Stimulated activated CD4-positive, alpha-beta T cell treated with anti-CD3 and anti-CD28 coated beads, TNF-alpha, amount 100 ng/mL, for 48 hours (primary cell): ENCODE measurements around the gene GAK.

Source experiments
- DNase-seq, 3 donors: peaks; one replicate each; pipeline ENCODE4 v3.0.0-alpha.2; 2020; ENCODE audit warnings: low read depth in 3 of 3

Gene GAK

GRCh38 chr4:849478-850175, 82.5 kb downstream of the GAK start:
- DNase-seq, result no peak

GRCh38 chr4:848803-849477, 83.2 kb downstream of the GAK start:
- no peak for DNase-seq

- DNase-seq, result no peak
These were observed 83.8 kb downstream of the GAK start for GRCh38 chr4:848307-848691.

DNA sequence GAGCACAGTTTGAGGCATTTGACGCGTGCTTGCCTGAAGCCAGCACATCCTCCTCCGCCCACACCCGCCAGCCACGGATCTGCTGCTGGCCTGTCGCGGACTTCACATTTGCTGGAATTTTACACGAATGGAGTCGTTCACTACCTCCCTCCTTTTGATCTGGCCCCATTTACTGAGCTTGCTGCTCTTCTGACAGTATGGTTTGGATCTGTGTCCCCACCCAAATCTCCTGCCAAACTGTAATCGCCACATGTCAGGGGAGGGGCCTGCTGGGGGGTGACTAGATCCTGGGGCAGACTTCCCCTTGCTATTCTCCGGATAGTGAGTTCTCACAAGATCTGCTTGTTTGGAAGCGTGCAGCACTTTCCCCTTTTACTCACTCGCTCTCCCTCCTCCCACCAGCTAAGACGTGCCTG, 86.3 kb downstream of the GAK start:
- DNase-seq, result no peak

- DNase-seq, result no peak
These were observed 86.8 kb downstream of the GAK start for GRCh38 chr4:845233-845835.

DNA sequence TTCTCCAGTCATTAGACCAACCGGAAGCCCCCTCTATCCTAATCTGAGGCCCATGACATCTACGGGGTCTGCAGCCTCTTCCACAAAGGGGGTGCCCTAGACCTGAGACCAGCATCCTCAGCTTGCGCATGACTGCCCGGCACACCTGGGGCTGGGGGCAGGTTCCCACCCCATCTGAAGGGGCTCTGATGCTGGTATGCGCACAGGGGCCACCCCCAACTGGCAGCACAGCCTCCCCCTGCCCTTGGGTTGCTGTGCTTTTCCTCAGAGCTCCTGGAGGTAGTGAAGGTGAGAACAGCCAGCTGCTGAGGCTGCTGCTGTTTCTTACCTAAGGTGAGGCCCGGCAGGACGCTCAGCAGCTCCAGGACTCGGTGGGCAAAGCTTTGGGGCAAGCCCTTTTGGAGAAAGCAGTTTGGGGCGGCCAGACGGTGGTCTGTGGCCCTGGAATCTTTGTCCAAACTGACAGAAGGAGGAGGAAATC, 87.3 kb downstream of the GAK start:
- DNase-seq, result no peak

GRCh38 chr4:839675-840443, 92.3 kb downstream of the GAK start:
- no peak for DNase-seq

DNA sequence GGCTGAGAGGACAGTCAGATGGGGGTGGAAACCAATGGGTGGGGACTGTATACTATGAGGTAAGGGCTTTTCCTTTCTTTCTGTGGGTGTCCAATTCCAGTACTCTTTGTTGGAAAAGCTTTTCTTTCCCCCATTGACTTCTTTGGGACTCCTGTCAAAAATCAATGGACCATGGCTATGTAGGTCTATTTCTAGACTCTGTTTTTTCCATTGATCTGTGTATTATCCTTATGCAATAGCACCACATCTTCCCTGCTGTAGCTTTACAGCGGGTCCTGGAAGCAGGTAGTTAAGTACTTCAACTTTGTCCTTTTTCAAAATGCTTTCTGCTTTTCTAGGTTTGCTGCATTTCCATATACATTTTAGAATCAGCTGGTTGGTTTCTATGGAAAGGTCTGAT, 94.3 kb downstream of the GAK start:
- no peak for DNase-seq

- no peak for DNase-seq
These were observed 95.3 kb downstream of the GAK start for GRCh38 chr4:836750-837301.

DNA sequence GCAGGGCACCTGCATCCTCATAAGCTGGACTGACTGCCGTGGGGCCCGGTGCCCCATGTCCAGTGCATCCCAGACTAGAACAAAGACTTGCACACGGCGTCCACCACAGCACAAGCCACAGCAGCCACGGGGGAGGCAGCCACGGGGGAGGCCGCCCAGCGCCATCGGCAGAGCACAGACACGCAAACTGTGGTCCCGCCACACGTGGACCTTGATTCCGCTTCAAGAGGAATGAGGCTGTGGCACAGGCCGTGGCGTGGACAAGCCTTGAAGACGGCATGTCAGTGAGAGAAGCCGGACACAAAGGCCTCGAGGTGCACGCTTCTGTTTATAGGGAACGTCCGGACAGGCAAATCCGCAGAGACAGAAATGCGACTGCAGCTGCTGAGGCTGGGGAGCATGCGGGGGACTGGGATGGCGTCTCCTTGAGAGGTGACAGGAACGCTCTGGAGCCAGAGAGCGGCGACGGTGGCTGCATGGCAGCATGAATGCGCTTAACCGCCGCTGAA, 96.1 kb downstream of the GAK start:
- no peak for DNase-seq

DNA sequence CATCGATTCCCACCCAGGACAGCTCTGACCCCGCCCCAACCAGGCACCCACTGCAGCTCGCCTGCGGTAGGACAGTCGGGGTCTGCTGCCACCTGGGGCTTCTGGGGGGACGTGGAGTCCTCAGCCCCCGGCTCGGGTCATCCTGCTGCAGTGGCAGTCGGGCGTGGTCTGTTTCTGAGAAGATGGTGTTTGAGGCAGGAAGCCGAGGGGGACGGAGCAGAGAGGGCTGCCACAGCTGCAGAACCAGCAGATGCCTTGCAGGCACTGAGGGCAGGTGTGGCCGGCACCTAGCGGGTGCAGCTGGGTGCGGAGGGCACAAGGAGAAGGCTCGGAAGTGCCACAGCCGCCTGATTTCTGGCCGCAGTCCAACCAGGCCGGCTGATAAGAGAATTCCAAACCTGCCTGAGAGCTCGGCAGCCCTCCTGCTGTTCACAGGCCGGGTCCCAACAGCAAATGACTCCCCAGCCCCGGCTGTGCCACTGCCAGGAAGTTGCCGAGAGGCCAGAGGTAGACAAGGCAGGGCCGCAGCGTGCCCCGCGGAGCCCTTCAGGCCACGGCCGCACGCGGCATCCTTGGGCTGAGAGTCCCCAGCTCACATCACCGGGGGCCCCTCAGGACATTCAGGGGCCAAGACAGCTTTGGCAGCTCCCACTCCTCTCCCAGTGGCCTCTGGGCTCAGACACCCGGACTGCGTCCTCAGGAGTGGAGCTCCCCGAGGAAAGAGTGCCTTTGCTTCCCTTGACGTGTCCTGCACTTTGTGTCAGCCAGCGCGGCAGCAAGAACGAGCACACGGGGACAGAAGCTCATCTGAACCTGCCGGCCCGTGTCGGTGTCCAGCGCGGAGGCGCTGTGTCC, 96.7 kb downstream of the GAK start:
- no peak for DNase-seq

DNA sequence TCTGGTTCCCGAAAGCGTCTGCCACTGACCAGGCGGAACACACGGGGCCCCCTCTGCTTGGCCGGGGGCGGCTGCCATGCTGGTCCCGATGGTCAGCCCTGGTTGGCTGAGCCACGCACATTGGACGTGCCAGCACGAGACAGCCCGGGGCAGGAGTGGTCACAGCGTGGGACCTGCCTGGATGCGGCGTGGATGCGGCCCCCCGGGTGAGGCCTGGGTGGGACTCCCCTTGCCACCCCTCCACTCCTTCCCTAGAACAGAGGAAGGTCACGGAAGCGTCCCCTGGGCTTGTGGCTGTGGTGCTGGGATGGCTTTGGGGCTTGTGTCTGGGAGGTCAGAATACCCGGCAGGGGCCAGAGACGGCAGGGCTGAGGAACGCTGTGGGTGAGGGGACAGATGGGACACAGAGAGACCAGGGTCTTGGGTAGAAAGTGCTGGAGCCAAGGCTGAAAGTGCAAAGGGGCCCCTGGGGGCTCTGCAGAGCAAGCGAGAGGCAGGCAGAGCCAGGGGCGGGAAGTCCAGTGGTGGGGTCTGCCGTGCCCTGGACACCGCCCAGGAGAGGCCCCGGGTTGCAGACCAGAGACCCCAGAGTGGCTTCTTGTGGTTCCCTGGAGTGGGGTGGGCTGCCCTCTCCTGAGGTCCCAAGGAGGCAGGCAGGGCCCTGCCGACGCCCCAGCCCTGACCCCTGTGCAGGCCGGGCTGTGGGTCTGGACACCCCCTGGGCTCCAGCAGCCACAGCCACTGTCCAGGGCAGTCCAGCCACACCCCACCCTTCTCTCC, 97.6 kb downstream of the GAK start:
- no peak for DNase-seq

- no peak for DNase-seq
These were observed 98.3 kb downstream of the GAK start for GRCh38 chr4:833731-834367.

GRCh38 chr4:833156-833555, 99.0 kb downstream of the GAK start:
- DNase-seq, result no peak

DNA sequence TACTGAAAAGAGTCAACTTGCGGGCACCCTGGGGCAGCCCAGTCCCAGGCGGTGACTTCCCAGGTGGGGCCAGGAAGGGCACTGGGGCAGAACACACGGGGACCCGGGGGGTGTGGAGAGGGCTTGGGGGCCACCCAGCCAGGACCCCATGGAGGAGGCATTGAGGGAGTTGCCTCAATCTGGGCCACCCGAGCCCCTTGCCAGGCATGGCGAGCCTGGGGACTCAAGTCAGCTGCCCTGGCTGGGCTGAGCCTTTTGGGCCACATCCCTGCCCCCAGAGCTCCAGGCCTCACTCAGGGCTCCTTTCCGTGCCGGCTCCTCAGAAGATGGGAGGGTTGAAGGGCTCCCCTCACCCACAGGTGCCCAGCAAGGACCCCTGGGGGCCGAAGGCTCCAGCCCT, 99.6 kb downstream of the GAK start:
- no peak for DNase-seq

- DNase-seq, result no peak
These were observed 100.0 kb downstream of the GAK start for GRCh38 chr4:832108-832507.

- DNase-seq, result no peak
These were observed 100.7 kb downstream of the GAK start for GRCh38 chr4:831483-831805.

GRCh38 chr4:830601-831482, 101.3 kb downstream of the GAK start:
- no peak for DNase-seq
